Right lobe of liver (tissue), 6 donors: ENCODE results near the gene LETM1. TPM values are rescaled to one million over a fixed set of nuclear protein-coding genes. Genes with fewer than 3 reads are reported as not detected.
"Not testable (repeated sequence)": the region's sequence is repeated elsewhere in the genome, so short reads cannot be mapped to it uniquely, and the experiment has no call there.

Experiments
- ATAC-seq, 4 donors: fragments of 200-7000 bp; cut with Tn5 transposase; one replicate each; pipeline ENCODE4 v1.9.1; 2020; ENCODE audit warnings: mild to moderate bottlenecking in 4 of 4, moderate library complexity in 4 of 4
- DNase-seq, 3 donors: peaks; one replicate each; pipeline ENCODE4 v3.0.0-alpha.2; 2020
- H3K27ac ChIP-seq, 3 donors: fragments of 200-600 bp; one replicate each; pipeline ENCODE4 v1.8.0; 2022
- H3K27me3 ChIP-seq, 2 donors: fragments of 200-600 bp; one replicate each; pipeline ENCODE4 v1.8.0; 2022
- H3K36me3 ChIP-seq, 4 donors: fragments of 200-600 bp; sonication (generic) in 1 of 4; one replicate each; pipeline versions ENCODE4 v1.5.1 to v1.8.0; 2017 to 2022; ENCODE audit warnings: control low read depth in 1 of 4
- H3K4me1 ChIP-seq, 4 donors: fragments of 200-600 bp; sonication (generic) in 1 of 4; one replicate each; pipeline versions ENCODE4 v1.5.1 to v1.8.0; 2017 to 2022; ENCODE audit warnings: control low read depth in 1 of 4
- H3K4me3 ChIP-seq, 3 donors: fragments of 200-600 bp; one replicate each; pipeline ENCODE4 v1.8.0; 2022
- H3K9me3 ChIP-seq, 4 donors: fragments of 200-600 bp; sonication (generic) in 1 of 4; one replicate each; pipeline versions ENCODE4 v1.5.1 to v1.8.0; 2017 to 2022; ENCODE audit warnings: control low read depth in 1 of 4
- CTCF ChIP-seq, 4 donors: fragments of 200-600 bp in 3 of 4; fragments of 450-650 bp in 1 of 4; IDR thresholded peaks; one replicate each; pipeline versions ENCODE4 v1.5.1 to v1.8.0; 2016 to 2022; ENCODE audit warnings: antibody characterized with exemption in 4 of 4, mild to moderate bottlenecking in 2 of 4
- POLR2A ChIP-seq: fragments of 450-650 bp; IDR thresholded peaks from one replicate; pipeline ENCODE4 v1.6.1; 2017; ENCODE audit warnings: antibody characterized with exemption, mild to moderate bottlenecking
- WGBS: methylation state at CpG from one replicate; pipeline ENCODE4 v1.1.6; 2018; ENCODE audit warnings: low coverage, low lambda C conversion rate; ENCODE audit not compliant: insufficient coverage; ENCODE audit errors: missing lambda C conversion rate; 5-methylcytosine and 5-hydroxymethylcytosine counted together
- intact Hi-C, 2 donors: fragments of 100-400 bp; cut with DNase I; formaldehyde crosslinking; loops; one replicate each; pipeline versions ENCODE4 v1.11.2 to v1.14.1; 2022
- total RNA-seq, 6 experiments: library from RNA; depleted of rRNA in 2 of 6; stranded (reverse); fragments of >200 nt in 2 of 6; fragmentation: NEBNext Ultra II Directional in 3 of 6; extraction: Animal tissue kit (Norgen Biotek cat#: 25700) in 3 of 6; gene quantifications; one replicate each; pipeline versions ENCODE4 v1.1.0 to v1.2.4, GENCODE V29; 2016 to 2023
- donor health status: DM: no; HTN: yes; CAD: no.
- donor health status: DM: no; HTN: no; CAD: no.
- donor health status: DM: no; HTN: no; CAD: no.
- donor health status: DM: no; HTN: yes; CAD: no.
- donor health status: DM: no; HTN: yes; CAD: no.

LETM1 gene
- total RNA-seq, 6 experiments from 2014 or later, result 18.1 to 31.0 (median 25.6) TPM

GRCh38 chr4:1841201-1841886, 14.6 kb downstream of the LETM1 start:
- peaks cover 0 to 69% (median 15%) of the 10 kb centered on the region in 4 donors for H3K36me3 ChIP-seq
- ATAC-seq (no peak), DNase-seq (no peak)
- intact Hi-C loops, result loop anchor here in 1 of 2 donors (10.0 kb wide), 1 partner anchor 53 kb away; no protein-coding TSS in a partner anchor
- H3K9me3 ChIP-seq, result no peaks in the 10 kb centered on the region
- no peaks in the 10 kb centered on the region for H3K27me3 ChIP-seq
- no peaks in the 10 kb centered on the region for H3K4me1 ChIP-seq
- no peak for TF ChIP-seq CTCF (IDR thresholded peaks at IDR 0.05)
- TF ChIP-seq POLR2A, result no peak
- no peak overlapping the region for H3K27ac ChIP-seq
- 83% methylated on average over 5 of the region's 31 CpGs for WGBS
- H3K4me3 ChIP-seq, result no peak overlapping the region

- WGBS, result 92% methylated on average over 3 of the region's 7 CpGs
Observed at GRCh38 chr4:1839282-1839681, 16.7 kb downstream of the LETM1 start.

GRCh38 chr4:1837069-1837468, 18.9 kb downstream of the LETM1 start:
- Histone ChIP-seq H3K36me3 (peaks cover 0 to 85% (median 27%) of the 10 kb centered on the region in 4 donors), H3K27ac (no peak overlapping the region), H3K27me3 (no peaks in the 10 kb centered on the region), H3K9me3 (no peaks in the 10 kb centered on the region), H3K4me3 (no peak overlapping the region), H3K4me1 (no peaks in the 10 kb centered on the region)
- TF ChIP-seq CTCF (IDR thresholded peaks at IDR 0.05), result no peak
- no peak for TF ChIP-seq POLR2A
- DNase-seq, result no peak
- WGBS, result 88% methylated on average over 5 of the region's 10 CpGs
- no peak for ATAC-seq
- intact Hi-C loops, result no loop called here

More at GRCh38 chr4:1839282-1839681, 16.7 kb downstream of the LETM1 start:
- Histone ChIP-seq H3K4me1 (no peaks in the 10 kb centered on the region), H3K9me3 (no peaks in the 10 kb centered on the region), H3K27ac (no peak overlapping the region), H3K36me3 (peaks cover 0 to 75% (median 22%) of the 10 kb centered on the region in 4 donors), H3K4me3 (no peak overlapping the region), H3K27me3 (no peaks in the 10 kb centered on the region)
- ATAC-seq (no peak), DNase-seq (no peak)
- TF ChIP-seq CTCF (IDR thresholded peaks at IDR 0.05) (no peak), POLR2A (no peak)
- intact Hi-C loops, result no loop called here

GRCh38 chr4:1836650-1837049, 19.3 kb downstream of the LETM1 start:
- peaks cover 0 to 89% (median 27%) of the 10 kb centered on the region in 4 donors for H3K36me3 ChIP-seq
- H3K27me3 ChIP-seq, result no peaks in the 10 kb centered on the region
- H3K27ac ChIP-seq, result no peak overlapping the region
- H3K4me3 ChIP-seq, result no peak overlapping the region
- no peaks in the 10 kb centered on the region for H3K4me1 ChIP-seq
- TF ChIP-seq CTCF (IDR thresholded peaks at IDR 0.05) (no peak), POLR2A (no peak)
- WGBS, result 100% methylated on average over 1 of the region's 7 CpGs
- no peak for DNase-seq
- no peak for ATAC-seq
- intact Hi-C loops, result no loop called here
- no peaks in the 10 kb centered on the region for H3K9me3 ChIP-seq

- H3K4me3 ChIP-seq, DNase-seq, H3K9me3 ChIP-seq, H3K27me3 ChIP-seq, ATAC-seq, intact Hi-C loops, H3K27ac ChIP-seq, H3K4me1 ChIP-seq: not testable (repeated sequence)
- WGBS, result 92% methylated on average over 7 of the region's 8 CpGs
- peaks cover 0 to 92% (median 25%) of the 10 kb centered on the region in 4 donors for H3K36me3 ChIP-seq
Observed at GRCh38 chr4:1835836-1836235, 20.1 kb downstream of the LETM1 start.
